Kidney (tissue), 14 donors: Measurements from ENCODE around the gene ITPR1. TPM values are rescaled to one million over a fixed set of nuclear protein-coding genes. Genes with fewer than 3 reads are reported as not detected.

Source experiments
- DNase-seq, 5 donors: peaks; one replicate each; pipeline ENCODE4 v3.0.0-alpha.2; 2013 to 2020
- FAIRE-seq: peaks from 2 replicates; lab custom pipeline; 2012; peaks lifted over from hg19 to GRCh38; lab: Jason Lieb, UNC
- H3K27ac ChIP-seq, 2 donors: one replicate each; pipeline ENCODE4 v1.7.0; 2013; ENCODE audit warnings: low read depth in 2 of 2, low read length in 2 of 2, inconsistent platforms in 1 of 2
- H3K27me3 ChIP-seq: one replicate; pipeline ENCODE4 v1.7.1; 2013; ENCODE audit warnings: low read length, inconsistent platforms; ENCODE audit not compliant: control insufficient read depth, insufficient read depth
- H3K36me3 ChIP-seq, 3 donors: one replicate each; pipeline versions ENCODE4 v1.7.0 to v1.7.1; 2013; ENCODE audit warnings: low read length in 3 of 3, control low read depth in 1 of 3, inconsistent platforms in 1 of 3; ENCODE audit not compliant: insufficient read depth in 3 of 3, control insufficient read depth in 2 of 3
- H3K4me1 ChIP-seq, 3 donors: one replicate each; pipeline versions ENCODE4 v1.7.0 to v1.7.1; 2013; ENCODE audit warnings: low read length in 3 of 3, inconsistent platforms in 1 of 3, low read depth in 1 of 3; ENCODE audit not compliant: control insufficient read depth in 2 of 3, insufficient read depth in 2 of 3
- H3K4me3 ChIP-seq, 3 donors: one replicate each; pipeline versions ENCODE4 v1.7.0 to v1.8.1; 2013; ENCODE audit warnings: low read length in 3 of 3, control low read depth in 1 of 3, inconsistent platforms in 1 of 3
- H3K9ac ChIP-seq, 3 donors: one replicate each; pipeline versions ENCODE4 v1.7.0 to v1.7.1; 2013; ENCODE audit warnings: low read length in 3 of 3, control low read depth in 1 of 3, inconsistent platforms in 1 of 3
- H3K9me3 ChIP-seq, 3 donors: one replicate each; pipeline versions ENCODE4 v1.7.0 to v1.7.1; 2013; ENCODE audit warnings: low read length in 3 of 3, control low read depth in 1 of 3, inconsistent platforms in 1 of 3; ENCODE audit not compliant: control insufficient read depth in 2 of 3, insufficient read depth in 1 of 3
- intact Hi-C: fragments of 100-400 bp; cut with DNase I; formaldehyde crosslinking; loops from one replicate; pipeline ENCODE4 v1.11.1; 2022
- polyA plus RNA-seq: library from polyadenylated mRNA; stranded (reverse); fragments of 350-450 nt; fragmentation: Illumina TruSeq; extraction: RNeasy Lipid Tissue Mini Kit (QIAGEN cat#74804); gene quantifications from one replicate; pipeline ENCODE4 v1.2.3, GENCODE V29; 2014; ENCODE audit warnings: low read depth, low replicate concordance; ENCODE audit not compliant: insufficient read depth
- total RNA-seq: library from RNA; stranded (reverse); fragmentation: NEBNext Ultra II Directional; extraction: Animal tissue kit (Norgen Biotek cat#: 25700); gene quantifications from one replicate; pipeline ENCODE4 v1.2.1, GENCODE V29; 2021
- TF ChIP-seq, protein P1 (sequence below): IDR thresholded peaks from 3 replicates; pipeline ENCODE4 v1.5.1; 2012; ENCODE audit warnings: mild to moderate bottlenecking, moderate library complexity, borderline replicate concordance; ENCODE audit not compliant: insufficient read depth; ENCODE audit errors: extremely low read depth
- donor health status: control.
- donor health status: control.
- donor health status: control.
- donor health status: control.
- donor health status: control.
- donor health status: DM: yes; HTN: yes; CAD: no.
- donor health status: Normal renal cell carcinoma (clear cell type).

The ITPR1 gene
- total and polyA plus RNA-seq, 2 donors from 2014 or later, result 30.2 to 81.2 TPM

DNA sequence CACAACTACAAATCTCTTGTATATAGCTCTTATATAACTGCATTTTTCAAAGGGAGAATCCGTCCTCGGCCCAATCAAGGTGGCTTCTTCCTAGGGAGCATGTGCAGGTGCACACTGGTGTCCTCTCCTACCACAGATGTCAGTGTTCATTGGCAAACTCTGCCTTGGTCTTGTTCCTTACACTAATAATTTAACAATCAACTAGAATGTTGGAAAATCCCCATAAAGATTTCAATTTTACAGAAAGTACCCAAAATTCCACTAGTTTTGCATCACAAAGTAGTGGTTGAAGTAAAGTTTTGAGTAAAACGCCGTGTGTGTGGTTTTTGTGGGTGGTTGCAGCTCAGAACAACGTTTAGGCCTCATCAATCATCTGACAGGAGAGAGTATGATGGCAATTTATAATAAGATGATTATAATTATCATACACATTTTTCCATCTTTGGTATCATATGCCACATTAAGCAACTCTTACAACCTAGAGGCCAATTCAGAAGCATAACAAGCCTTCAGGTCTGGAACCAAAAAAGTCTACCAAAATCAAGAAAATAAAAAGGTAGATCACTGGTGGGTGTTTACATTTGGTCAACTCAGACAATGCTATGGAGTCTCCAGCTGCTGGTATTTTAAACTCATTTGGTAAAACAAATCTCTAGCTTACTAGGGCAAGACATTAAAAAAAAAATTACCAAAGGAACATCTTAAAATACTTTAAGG is 357.2 kb downstream of the ITPR1 start:
- H3K9me3 ChIP-seq, result no peaks in the 10 kb centered on the region
- FAIRE-seq, result no peak
- peaks cover 0 to 8% (median 0%) of the 10 kb centered on the region in 3 donors for H3K4me1 ChIP-seq
- no peak overlapping the region for H3K4me3 ChIP-seq
- no peaks in the 10 kb centered on the region for H3K36me3 ChIP-seq
- DNase-seq, result no peak
- TF ChIP-seq, protein P1, sequence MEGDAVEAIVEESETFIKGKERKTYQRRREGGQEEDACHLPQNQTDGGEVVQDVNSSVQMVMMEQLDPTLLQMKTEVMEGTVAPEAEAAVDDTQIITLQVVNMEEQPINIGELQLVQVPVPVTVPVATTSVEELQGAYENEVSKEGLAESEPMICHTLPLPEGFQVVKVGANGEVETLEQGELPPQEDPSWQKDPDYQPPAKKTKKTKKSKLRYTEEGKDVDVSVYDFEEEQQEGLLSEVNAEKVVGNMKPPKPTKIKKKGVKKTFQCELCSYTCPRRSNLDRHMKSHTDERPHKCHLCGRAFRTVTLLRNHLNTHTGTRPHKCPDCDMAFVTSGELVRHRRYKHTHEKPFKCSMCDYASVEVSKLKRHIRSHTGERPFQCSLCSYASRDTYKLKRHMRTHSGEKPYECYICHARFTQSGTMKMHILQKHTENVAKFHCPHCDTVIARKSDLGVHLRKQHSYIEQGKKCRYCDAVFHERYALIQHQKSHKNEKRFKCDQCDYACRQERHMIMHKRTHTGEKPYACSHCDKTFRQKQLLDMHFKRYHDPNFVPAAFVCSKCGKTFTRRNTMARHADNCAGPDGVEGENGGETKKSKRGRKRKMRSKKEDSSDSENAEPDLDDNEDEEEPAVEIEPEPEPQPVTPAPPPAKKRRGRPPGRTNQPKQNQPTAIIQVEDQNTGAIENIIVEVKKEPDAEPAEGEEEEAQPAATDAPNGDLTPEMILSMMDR, result no peak
- intact Hi-C loops, result no loop called here
- no peak overlapping the region for H3K27ac ChIP-seq
- no peaks in the 10 kb centered on the region for H3K27me3 ChIP-seq
- H3K9ac ChIP-seq, result no peak overlapping the region

DNA sequence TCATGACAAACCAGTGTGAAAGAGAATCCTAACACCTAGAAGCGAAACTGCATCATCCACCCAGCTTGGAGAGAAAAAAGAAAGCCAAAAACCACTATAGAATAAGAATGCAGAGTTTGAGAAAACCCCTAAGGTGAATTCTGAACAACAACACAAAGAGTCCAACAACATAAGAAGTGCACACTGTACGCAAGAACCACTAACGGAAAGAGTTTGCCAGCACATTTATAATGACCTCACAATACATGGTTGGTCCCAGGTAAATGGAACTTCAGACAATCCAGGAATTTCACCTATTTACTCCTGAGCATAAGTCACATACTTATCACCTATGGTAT is 357.7 kb downstream of the ITPR1 start:
- peaks cover 0 to 8% (median 0%) of the 10 kb centered on the region in 3 donors for H3K4me1 ChIP-seq
- no peaks in the 10 kb centered on the region for H3K36me3 ChIP-seq
- no peaks in the 10 kb centered on the region for H3K9me3 ChIP-seq
- DNase-seq (no peak), FAIRE-seq (no peak)
- no peak overlapping the region for H3K27ac ChIP-seq
- no peak overlapping the region for H3K9ac ChIP-seq
- intact Hi-C loops, result no loop called here
- TF ChIP-seq, protein P1, result no peak
- H3K4me3 ChIP-seq, result no peak overlapping the region
- no peaks in the 10 kb centered on the region for H3K27me3 ChIP-seq

DNA sequence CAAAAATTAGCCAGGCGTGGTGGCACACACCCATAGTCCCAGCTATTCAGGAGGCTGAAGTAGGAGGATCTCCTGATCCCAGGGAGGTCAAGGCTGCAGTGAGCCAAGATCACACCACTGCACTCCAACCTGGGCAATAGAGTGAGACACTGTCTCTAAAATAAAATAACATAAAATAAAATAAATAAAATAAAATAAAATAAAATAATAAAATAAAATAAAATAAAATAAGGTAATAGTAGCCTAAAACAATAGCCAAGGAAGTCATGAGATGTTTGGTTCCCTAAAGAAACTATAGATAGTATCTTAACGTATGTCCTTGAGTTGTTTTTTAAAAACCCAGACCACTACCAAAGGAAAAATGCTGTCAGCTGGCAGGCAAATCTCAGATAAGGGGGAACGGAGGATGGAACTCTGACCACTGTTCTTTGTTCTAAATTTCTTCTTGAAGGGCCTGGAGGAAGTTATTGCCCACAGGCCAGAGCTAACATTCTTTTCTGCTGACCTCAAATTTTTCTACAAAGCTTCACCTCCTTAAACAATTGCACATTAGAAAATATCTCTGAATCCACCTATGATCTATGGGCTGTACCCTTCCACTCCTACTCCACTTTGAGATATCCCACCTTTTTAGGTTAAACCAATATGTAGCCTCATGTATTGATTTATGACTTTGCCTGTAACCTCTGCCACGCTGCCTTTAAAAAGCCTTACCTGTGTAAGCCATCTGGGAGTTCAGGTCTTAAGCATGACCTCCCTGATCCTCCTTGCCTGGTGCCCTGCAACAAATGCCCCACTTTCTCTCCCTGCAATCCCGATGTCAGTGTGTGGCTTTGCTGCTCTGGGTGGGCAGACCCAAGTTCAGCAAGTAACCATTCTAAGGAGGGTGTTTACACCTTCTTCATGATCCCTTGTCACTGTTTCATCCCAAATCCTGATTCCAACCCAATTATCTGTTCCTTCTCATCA is 359.9 kb downstream of the ITPR1 start:
- no peak overlapping the region for H3K9ac ChIP-seq
- no peak overlapping the region for H3K4me3 ChIP-seq
- peaks cover 0 to 6% (median 3%) of the 10 kb centered on the region in 3 donors for H3K4me1 ChIP-seq
- intact Hi-C loops, result no loop called here
- TF ChIP-seq, protein P1, result no peak
- no peaks in the 10 kb centered on the region for H3K36me3 ChIP-seq
- no peaks in the 10 kb centered on the region for H3K27me3 ChIP-seq
- DNase-seq (no peak), FAIRE-seq (no peak)
- H3K27ac ChIP-seq, result no peak overlapping the region
- H3K9me3 ChIP-seq, result no peaks in the 10 kb centered on the region
